HG02943 (cell line): Measurements from ENCODE around the gene DDX10.
"Not testable (repeated sequence)": the region's sequence is repeated elsewhere in the genome, so short reads cannot be mapped to it uniquely, and the experiment has no call there.

Experiments used
- ATAC-seq: cut with Tn5 transposase; IDR thresholded peaks from one replicate; pipeline ENCODE4 v1.9.1; 2021; ENCODE audit warnings: mild to moderate bottlenecking, low read depth, moderate library complexity; ENCODE audit not compliant: unreplicated experiment

The DDX10 gene

GRCh38 chr11:108664730-108665525, at the start of gene DDX10:
Gene DDX10 (plus strand): TSS chr11:108665069. CDS start chr11:108665154, 85 bp downstream.
- peak; percentile 75 for ATAC-seq

DNA sequence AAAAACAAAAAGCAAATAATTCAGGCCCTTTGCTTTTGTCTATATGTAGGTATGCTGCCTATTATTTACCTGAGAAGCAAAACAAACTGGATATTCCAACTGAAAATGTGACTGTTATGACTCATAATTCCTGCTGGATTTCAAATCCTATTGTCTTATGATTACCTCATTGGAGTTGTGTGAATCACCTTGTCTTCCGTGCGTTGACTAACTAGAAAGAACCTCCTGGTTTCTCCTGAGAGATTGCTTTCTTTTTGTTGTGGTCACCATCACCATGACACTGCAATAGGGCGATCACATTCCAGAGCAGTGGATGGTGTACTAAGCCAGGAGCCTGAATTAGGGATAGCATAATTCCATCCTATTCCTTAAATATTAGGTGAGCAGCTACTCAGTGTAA, 48.3 kb upstream of the DDX10 start:
- no peak for ATAC-seq

- no peak for ATAC-seq
Observed at GRCh38 chr11:108617055-108617454, 47.8 kb upstream of the DDX10 start.

- no peak for ATAC-seq
Observed at GRCh38 chr11:108618529-108618928, 46.3 kb upstream of the DDX10 start.

- ATAC-seq, result peak; percentile 88
Observed at GRCh38 chr11:108620958-108621772, 43.7 kb upstream of the DDX10 start.

- no peak for ATAC-seq
Observed at GRCh38 chr11:108622341-108622740, 42.5 kb upstream of the DDX10 start.

DNA sequence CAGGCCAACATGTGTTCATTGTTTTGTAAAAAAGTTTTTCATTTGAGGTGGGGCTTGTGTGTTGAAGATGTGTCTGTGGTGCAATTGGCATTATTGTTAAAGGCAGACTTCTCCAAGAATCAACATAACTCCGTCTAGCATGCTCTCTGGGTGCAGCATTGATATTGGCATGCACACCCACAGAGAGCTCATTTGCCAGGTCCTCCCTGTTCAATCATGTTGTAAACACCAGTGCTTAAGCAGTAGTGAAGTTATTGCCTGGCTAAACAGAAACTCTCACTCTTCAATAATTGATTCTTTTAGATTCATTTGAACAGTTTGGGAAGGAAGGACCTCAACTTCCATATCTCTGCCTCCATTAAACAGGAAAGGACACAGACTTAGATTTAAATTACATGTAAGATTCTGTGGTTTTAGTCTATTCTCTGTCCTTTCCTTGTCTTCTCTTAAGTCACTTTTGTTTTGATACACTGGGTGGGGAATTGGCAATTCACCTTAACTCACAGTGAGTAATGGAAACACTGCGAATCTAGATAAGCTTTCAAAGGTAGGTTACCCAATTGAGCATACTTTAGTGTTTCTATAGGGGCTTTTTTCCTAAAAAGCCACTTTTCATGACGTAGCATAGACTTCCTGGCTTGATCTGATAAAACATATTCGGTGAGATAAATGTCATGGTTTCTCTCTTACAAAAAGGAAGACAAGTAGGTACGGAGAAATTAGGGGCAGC, 40.5 kb upstream of the DDX10 start:
- ATAC-seq, result no peak

- ATAC-seq, result no peak
Observed at GRCh38 chr11:108628326-108628725, 36.5 kb upstream of the DDX10 start.

- no peak for ATAC-seq
Observed at GRCh38 chr11:108628812-108629211, 36.1 kb upstream of the DDX10 start.

DNA sequence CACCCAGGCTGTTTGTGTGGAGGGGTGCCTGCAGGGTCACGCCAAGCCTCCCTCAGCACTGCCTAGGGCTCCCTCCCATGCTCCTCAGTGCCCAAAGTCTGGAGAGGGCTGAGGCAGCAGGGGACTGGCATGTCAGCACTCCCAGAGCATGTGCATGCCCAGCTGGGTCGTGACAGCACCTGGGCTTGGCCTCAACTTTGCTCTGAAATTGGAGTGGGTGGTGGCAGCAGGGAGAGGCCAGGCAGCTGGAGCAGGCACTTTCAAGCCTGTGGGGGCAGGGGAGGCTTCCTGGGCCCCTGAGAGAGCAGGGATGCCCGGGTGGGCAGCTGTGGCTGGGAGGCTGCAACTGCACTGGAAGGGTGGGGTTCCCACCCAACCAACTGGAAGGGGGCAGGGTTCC, 35.6 kb upstream of the DDX10 start:
- no peak for ATAC-seq

- ATAC-seq, result no peak
Observed at GRCh38 chr11:108632041-108632704, 32.7 kb upstream of the DDX10 start.

DNA sequence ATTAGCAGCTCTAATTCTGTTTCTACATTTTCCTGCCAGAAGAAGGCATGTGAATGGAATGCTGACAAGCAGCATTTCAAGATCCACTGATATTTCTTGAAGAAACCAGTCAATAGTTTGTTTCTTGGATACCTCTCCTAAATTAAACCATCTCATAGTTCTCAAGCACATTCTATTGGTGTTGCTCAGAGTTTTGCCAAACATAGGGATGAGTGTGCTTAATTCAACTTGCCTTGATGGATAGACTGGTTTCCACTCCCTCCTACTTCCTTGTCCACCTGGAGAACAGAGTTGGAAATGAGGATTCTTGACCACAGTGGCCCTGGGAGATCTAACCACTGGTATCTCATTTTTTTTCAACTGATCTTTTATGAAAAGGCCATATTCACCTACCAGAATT, 29.8 kb upstream of the DDX10 start:
- no peak for ATAC-seq

- no peak for ATAC-seq
Observed at GRCh38 chr11:108636222-108636621, 28.6 kb upstream of the DDX10 start.

DNA sequence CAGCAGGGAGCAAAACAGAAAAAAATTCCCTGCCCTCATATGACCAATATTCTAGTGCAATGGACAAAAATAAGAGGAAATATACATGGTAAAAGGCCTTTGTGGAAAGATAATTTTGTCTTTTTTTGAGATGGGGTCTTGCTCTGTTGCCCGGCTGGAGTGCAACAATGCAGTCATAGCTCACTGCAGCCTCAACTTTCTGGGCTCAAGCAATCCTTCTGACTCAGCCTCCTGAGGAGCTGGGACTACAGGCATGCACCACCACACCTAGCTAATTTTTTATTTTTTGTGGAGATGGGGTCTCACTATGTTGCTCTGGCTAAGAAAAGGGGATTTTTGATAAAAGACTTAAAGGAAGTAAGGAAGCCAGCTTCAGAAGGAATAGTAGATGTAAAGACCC, 25.7 kb upstream of the DDX10 start:
- ATAC-seq, result no peak

- not testable (repeated sequence) for ATAC-seq
Observed at GRCh38 chr11:108641752-108642151, 23.1 kb upstream of the DDX10 start.

GRCh38 chr11:108643974-108644373, 20.9 kb upstream of the DDX10 start:
- no peak for ATAC-seq

GRCh38 chr11:108645970-108646369, 18.9 kb upstream of the DDX10 start:
- no peak for ATAC-seq

DNA sequence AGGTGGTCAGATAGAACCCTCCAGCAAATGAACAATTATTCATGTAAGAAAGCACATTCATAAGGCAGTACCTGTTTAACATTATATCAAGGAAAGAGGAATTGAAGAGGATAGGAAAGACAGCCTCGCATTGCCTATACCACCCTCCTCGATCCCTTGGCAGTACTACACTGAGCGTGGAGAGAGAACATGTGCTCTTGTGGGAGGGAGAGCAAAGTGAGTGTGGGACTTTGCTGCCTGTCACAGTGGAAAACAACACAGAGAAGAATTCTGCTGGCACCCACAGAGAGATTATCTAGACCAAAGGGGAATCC, 17.5 kb upstream of the DDX10 start:
- no peak for ATAC-seq

- no peak for ATAC-seq
Observed at GRCh38 chr11:108647701-108648527, 17.0 kb upstream of the DDX10 start.

DNA sequence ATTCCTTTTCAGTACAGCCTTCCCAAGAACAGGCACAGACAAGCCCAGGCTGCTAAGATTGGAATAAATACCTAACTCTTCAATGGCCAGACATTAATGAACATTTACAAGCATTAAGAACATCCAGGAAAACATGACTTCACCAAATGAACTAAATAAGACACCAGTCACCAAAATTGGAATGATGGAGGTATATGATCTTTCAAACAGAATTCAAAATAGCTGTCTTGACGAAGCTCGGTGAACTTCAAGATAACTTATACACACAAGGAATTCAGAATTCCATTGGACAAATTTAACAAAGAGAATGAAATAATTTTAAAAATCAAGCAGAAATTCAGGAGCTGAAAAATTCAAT, 16.4 kb upstream of the DDX10 start:
- no peak for ATAC-seq
